Gastroesophageal sphincter (tissue), 4 donors: ENCODE data around the gene RPL19. TPM values are rescaled to one million over a fixed set of nuclear protein-coding genes. Genes with fewer than 3 reads are reported as not detected.
A peak's percentile ranks its signal among the peaks of the same experiment; 100 is the strongest.
"Not testable (repeated sequence)": the region's sequence is repeated elsewhere in the genome, so short reads cannot be mapped to it uniquely, and the experiment has no call there.

Source experiments
- ATAC-seq: fragments of 150-250 bp; one replicate; pipeline ENCODE4 v1.9.1; 2016; ENCODE audit warnings: mild to moderate bottlenecking, moderate library complexity
- H3K27ac ChIP-seq, 4 donors: fragments of 200-600 bp; sonication (generic) in 3 of 4; 1 replicate in 3 of 4; 2 replicates in 1 of 4; pipeline ENCODE4 v1.5.1; 2016 to 2019
- H3K27me3 ChIP-seq: fragments of 200-600 bp; sonication (generic); one replicate; pipeline ENCODE4 v1.5.1; 2019
- H3K36me3 ChIP-seq, 2 donors: fragments of 200-600 bp; sonication (generic); one replicate each; pipeline ENCODE4 v1.5.1; 2019; ENCODE audit warnings: control low read depth in 1 of 2
- H3K4me1 ChIP-seq, 3 donors: fragments of 200-600 bp; sonication (generic); 1 replicate in 2 of 3; 2 replicates in 1 of 3; pipeline ENCODE4 v1.5.1; 2016 to 2019; ENCODE audit warnings: control low read depth in 2 of 3
- H3K4me3 ChIP-seq, 2 donors: fragments of 200-600 bp; sonication (generic); one replicate each; pipeline ENCODE4 v1.5.1; 2019; ENCODE audit warnings: mild to moderate bottlenecking in 1 of 2, moderate library complexity in 1 of 2
- H3K9me3 ChIP-seq, 3 donors: fragments of 200-600 bp; sonication (generic); one replicate each; pipeline ENCODE4 v1.5.1; 2017 to 2019; ENCODE audit warnings: control low read depth in 2 of 3
- CTCF ChIP-seq, 4 experiments: fragments of 200-600 bp in 2 of 4; fragments of 450-650 bp in 2 of 4; sonication (generic) in 1 of 4; IDR thresholded peaks; one replicate each; pipeline ENCODE4 v1.5.1; 2017 to 2019; ENCODE audit warnings: antibody characterized with exemption in 4 of 4, mild to moderate bottlenecking in 2 of 4, moderate library complexity in 2 of 4
- EP300 ChIP-seq: sonication (generic); formaldehyde crosslinking; IDR thresholded peaks from one replicate; pipeline ENCODE4 v1.6.1; 2017; ENCODE audit warnings: antibody characterized with exemption, mild to moderate bottlenecking
- POLR2A ChIP-seq, 2 donors: fragments of 450-650 bp; IDR thresholded peaks; one replicate each; pipeline ENCODE4 v1.6.1; 2017; ENCODE audit warnings: antibody characterized with exemption in 2 of 2, mild to moderate bottlenecking in 2 of 2, moderate library complexity in 1 of 2
- POLR2AphosphoS5 ChIP-seq: sonication (generic); formaldehyde crosslinking; IDR thresholded peaks from one replicate; pipeline ENCODE4 v1.6.1; 2017; ENCODE audit warnings: antibody characterized with exemption
- WGBS, 2 donors: methylation state at CpG; one replicate each; pipeline ENCODE4 v1.1.5; 2018; ENCODE audit warnings: low coverage in 1 of 2; 5-methylcytosine and 5-hydroxymethylcytosine counted together
- total RNA-seq, 4 donors: library from RNA; depleted of rRNA; stranded (reverse); fragments of >200 nt; gene quantifications; one replicate each; pipeline ENCODE4 v1.1.0, GENCODE V29; 2016

Gene RPL19
- total RNA-seq, 4 donors from 2014 or later, result 1,562 to 3,160 (median 2,477) TPM

GRCh38 chr17:39240631-39241030 lies 40.5 kb downstream of the RPL19 start:
- TF ChIP-seq POLR2A (IDR thresholded peaks at IDR 0.05) (no peak), EP300 (no peak), CTCF (IDR thresholded peaks at IDR 0.05) (no peak), POLR2AphosphoS5 (no peak)
- Histone ChIP-seq H3K27ac (no peak overlapping the region), H3K4me3 (no peak overlapping the region), H3K36me3 (no peaks in the 10 kb centered on the region), H3K27me3 (peaks cover 72% of the 10 kb centered on the region), H3K4me1 (peaks cover 0 to 20% (median 0%) of the 10 kb centered on the region in 3 donors), H3K9me3 (no peaks in the 10 kb centered on the region)
- no peak for ATAC-seq
- 76 to 90% methylated on average over 3 to 4 of the region's 5 CpGs for WGBS, 2 donors

- Histone ChIP-seq H3K27me3 (peaks cover 49% of the 10 kb centered on the region), H3K4me1 (peaks cover 0 to 18% (median 0%) of the 10 kb centered on the region in 3 donors), H3K27ac (no peak overlapping the region), H3K4me3 (no peak overlapping the region), H3K9me3 (no peaks in the 10 kb centered on the region), H3K36me3 (no peaks in the 10 kb centered on the region)
- 51 to 66% methylated on average over 4 to 7 of the region's 8 CpGs for WGBS, 2 donors
- ATAC-seq, result no peak
- TF ChIP-seq EP300 (no peak), POLR2AphosphoS5 (no peak), POLR2A (IDR thresholded peaks at IDR 0.05) (no peak), CTCF (IDR thresholded peaks at IDR 0.05) (no peak)
Observed at GRCh38 chr17:39243155-39243554, 43.1 kb downstream of the RPL19 start.

GRCh38 chr17:39244016-39244599 lies 44.0 kb downstream of the RPL19 start:
- Histone ChIP-seq H3K36me3 (no peaks in the 10 kb centered on the region), H3K4me3 (no peak overlapping the region), H3K9me3 (no peaks in the 10 kb centered on the region), H3K4me1 (peaks cover 0 to 14% (median 0%) of the 10 kb centered on the region in 3 donors), H3K27me3 (peaks cover 40% of the 10 kb centered on the region), H3K27ac (no peak overlapping the region)
- no peak for ATAC-seq
- WGBS, 2 donors, result 30 to 34% methylated on average over 6 to 7 of the region's 11 CpGs
- TF ChIP-seq POLR2A (IDR thresholded peaks at IDR 0.05), result peak in 1 of 2 donors; percentile 8
- TF ChIP-seq POLR2AphosphoS5, result no peak

GRCh38 chr17:39244600-39245570 lies 44.8 kb downstream of the RPL19 start:
- WGBS, 2 donors, result 35% methylated on average over 6 of the region's 6 CpGs; no CpG with 5 or more reads in 1 of the 2 donors
- Histone ChIP-seq H3K9me3 (no peaks in the 10 kb centered on the region), H3K4me3 (no peak overlapping the region), H3K27ac (no peak overlapping the region), H3K36me3 (no peaks in the 10 kb centered on the region), H3K4me1 (peaks cover 0 to 14% (median 0%) of the 10 kb centered on the region in 3 donors), H3K27me3 (peaks cover 32% of the 10 kb centered on the region)
- no peak for TF ChIP-seq POLR2AphosphoS5
- peak; percentile 91 to 98 (median 94) for TF ChIP-seq CTCF (IDR thresholded peaks at IDR 0.05)
- peak in 1 of 2 donors; percentile 2 for TF ChIP-seq POLR2A (IDR thresholded peaks at IDR 0.05)
- ATAC-seq, result peak; percentile 81

- ATAC-seq, result no peak
Observed at GRCh38 chr17:39246274-39246673, 46.2 kb downstream of the RPL19 start.

GRCh38 chr17:39250076-39250475 lies 50.0 kb downstream of the RPL19 start:
- not testable (repeated sequence) for H3K4me3 ChIP-seq, H3K27ac ChIP-seq, ATAC-seq, H3K4me1 ChIP-seq, H3K9me3 ChIP-seq, H3K27me3 ChIP-seq
- H3K36me3 ChIP-seq, result peaks cover 0 to 36% of the 10 kb centered on the region in 2 donors
- WGBS, 2 donors, result 92 to 96% methylated on average over 6 to 9 of the region's 12 CpGs

More at GRCh38 chr17:39246274-39246673, 46.2 kb downstream of the RPL19 start:
- peaks cover 21% of the 10 kb centered on the region for H3K27me3 ChIP-seq
- peaks cover 0 to 5% of the 10 kb centered on the region in 2 donors for H3K36me3 ChIP-seq
- TF ChIP-seq EP300, result no peak
- no peak for TF ChIP-seq POLR2AphosphoS5
- no peak for TF ChIP-seq CTCF (IDR thresholded peaks at IDR 0.05)
- TF ChIP-seq POLR2A (IDR thresholded peaks at IDR 0.05), result no peak
- peaks cover 0 to 14% (median 0%) of the 10 kb centered on the region in 3 donors for H3K4me1 ChIP-seq
- H3K9me3 ChIP-seq, result no peaks in the 10 kb centered on the region
- no peak overlapping the region for H3K27ac ChIP-seq
- no peak overlapping the region for H3K4me3 ChIP-seq
- 40 to 100% methylated on average over 1 to 3 of the region's 3 CpGs for WGBS, 2 donors
